ENCODE data around the gene MXD4.

DNA sequence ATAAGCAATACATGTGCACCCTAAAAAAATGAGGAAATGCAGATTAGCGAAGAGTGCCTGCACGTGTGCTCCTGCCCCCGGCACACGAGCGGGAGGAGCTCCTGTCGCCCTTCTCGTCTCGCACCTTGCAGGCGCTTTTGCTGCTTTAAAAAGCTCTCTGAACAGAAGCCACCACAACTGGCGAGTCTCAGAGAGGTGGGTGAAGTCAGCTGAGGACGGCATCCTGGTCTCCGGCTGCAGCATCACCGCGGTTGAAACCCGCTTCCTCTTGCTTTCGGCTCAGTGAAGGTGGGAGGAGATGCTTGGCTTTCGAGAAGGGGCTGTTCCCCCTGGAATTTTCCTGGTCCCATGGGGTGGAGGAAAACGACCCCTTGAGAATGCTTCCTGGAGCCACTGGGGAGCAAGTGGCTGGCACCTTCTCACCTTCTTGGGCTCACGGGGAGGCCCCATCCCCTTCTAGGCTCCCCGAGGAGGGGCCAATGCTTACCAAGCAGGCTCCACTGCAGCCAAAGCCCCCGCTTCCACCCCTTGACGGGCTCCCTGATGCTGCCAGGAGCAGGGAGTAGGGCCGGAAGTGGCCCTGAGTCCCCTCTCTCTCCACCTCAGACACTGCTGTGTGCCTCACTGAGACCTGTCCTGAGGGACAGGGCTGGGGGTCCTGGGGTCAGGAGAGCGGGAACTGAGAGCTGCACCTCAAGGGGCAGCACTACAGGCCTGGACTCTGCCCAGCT, 29.2 kb upstream of the MXD4 start:
- TF ChIP-seq, protein P1, sequence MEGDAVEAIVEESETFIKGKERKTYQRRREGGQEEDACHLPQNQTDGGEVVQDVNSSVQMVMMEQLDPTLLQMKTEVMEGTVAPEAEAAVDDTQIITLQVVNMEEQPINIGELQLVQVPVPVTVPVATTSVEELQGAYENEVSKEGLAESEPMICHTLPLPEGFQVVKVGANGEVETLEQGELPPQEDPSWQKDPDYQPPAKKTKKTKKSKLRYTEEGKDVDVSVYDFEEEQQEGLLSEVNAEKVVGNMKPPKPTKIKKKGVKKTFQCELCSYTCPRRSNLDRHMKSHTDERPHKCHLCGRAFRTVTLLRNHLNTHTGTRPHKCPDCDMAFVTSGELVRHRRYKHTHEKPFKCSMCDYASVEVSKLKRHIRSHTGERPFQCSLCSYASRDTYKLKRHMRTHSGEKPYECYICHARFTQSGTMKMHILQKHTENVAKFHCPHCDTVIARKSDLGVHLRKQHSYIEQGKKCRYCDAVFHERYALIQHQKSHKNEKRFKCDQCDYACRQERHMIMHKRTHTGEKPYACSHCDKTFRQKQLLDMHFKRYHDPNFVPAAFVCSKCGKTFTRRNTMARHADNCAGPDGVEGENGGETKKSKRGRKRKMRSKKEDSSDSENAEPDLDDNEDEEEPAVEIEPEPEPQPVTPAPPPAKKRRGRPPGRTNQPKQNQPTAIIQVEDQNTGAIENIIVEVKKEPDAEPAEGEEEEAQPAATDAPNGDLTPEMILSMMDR (conservative IDR thresholded peaks at IDR 0.05; ENCODE audit: low read depth, low read length) = no peak
- TF ChIP-seq EZH2 (IDR thresholded peaks at IDR 0.05; ENCODE audit: low read length, unreplicated experiment) (no peak), EZH2phosphoT487 (IDR thresholded peaks at IDR 0.05; ENCODE audit: borderline replicate concordance, low read length) (no peak)
